Posterior vena cava (tissue), 2 donors: ENCODE measurements around the gene ADAMTSL5. TPM values are rescaled to one million over a fixed set of nuclear protein-coding genes. Genes with fewer than 3 reads are reported as not detected.
"Not testable (repeated sequence)": the region's sequence is repeated elsewhere in the genome, so short reads cannot be mapped to it uniquely, and the experiment has no call there.

ENCODE experiments used
- DNase-seq: peaks from one replicate; pipeline ENCODE4 v3.0.0-alpha.2; 2020; ENCODE audit warnings: low spot score
- intact Hi-C, 2 donors: fragments of 100-400 bp; cut with DNase I; formaldehyde crosslinking; loops; one replicate each; pipeline versions ENCODE4 v1.14.1 to v1.14.2; 2022 to 2023
- total RNA-seq, 2 donors: library from RNA; stranded (reverse); fragmentation: NEBNext Ultra II Directional; extraction: Animal tissue kit (Norgen Biotek cat#: 25700); gene quantifications; one replicate each; pipeline ENCODE4 v1.2.1, GENCODE V29; 2021
- donor health status: DM: yes; HTN: yes; CAD: no.
- donor health status: DM: yes; HTN: yes; CAD: no.

Gene ADAMTSL5
- total RNA-seq, 2 donors from 2014 or later, result 7.4 to 9.1 TPM

DNA sequence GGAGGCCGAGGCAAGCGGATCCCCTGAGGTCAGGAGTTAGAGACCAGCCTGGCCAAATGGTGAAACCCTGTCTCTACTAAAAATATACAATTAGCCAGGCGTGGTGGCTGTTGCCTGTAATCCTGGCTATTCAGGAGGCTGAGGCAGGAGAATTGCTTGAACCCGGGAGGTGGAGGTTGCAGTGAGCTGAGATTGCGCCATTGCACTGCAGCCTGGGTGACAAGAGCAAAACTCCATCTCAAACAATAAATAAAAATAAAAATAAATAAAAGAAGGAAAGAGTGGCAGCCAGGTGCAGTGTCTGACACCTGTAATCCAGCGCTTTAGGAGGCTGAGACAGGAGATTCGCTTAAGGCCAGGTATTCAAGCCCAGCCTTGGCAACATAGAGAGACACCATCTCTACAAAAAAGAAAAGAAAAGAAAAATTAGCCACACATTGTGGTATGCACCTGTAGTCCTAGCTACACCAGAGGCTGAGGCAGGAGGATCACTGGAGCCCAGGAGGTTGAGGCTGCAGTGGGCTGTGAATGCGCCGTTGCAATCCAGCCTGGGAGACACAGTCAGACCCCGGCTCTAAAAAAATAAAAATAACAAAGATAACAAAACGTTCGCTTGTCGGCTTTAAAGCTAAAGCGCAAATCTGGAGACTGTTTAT is 10.3 kb downstream of the ADAMTSL5 start:
- no peak for DNase-seq
- intact Hi-C loops, result no loop called here

DNA sequence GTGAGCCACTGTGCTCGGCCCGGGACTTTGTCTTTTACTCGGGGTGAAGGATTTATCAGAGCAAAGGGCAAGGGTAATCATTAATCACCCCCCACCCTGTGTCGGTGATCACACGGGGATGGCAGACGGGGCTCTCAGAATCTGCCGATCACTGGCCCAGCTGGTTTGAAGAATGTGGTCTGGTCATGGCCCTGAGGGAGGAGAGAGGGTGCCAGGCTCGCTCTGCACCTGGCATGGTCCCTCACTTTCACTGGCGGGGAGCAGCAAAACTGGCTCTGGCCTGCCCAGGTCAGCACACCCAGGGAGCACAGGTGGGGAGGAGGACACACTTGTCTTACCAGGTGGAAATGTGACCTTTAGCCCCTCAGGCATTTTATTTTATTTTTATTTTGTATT is 11.6 kb downstream of the ADAMTSL5 start:
- intact Hi-C loops, result no loop called here
- peak; percentile 70 for DNase-seq

DNA sequence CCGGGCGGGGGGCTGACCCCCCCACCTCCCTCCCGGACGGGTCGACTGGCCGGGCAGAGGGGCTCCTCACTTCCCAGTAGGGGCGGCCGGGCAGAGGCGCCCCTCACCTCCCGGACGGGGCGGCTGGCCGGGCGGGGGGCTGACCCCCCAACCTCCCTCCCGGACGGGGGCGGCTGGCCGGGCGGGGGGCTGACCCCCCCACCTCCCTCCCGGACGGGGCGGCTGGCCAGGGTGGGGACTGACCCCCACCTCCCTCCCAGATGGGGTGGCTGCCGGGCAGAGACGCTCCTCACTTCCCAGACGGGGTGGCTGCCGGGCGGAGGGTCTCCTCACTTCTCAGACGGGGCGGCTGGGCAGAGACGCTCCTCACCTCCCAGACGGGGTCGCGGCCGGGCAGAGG is 13.6 kb downstream of the ADAMTSL5 start:
- DNase-seq, intact Hi-C loops: not testable (repeated sequence)

DNA sequence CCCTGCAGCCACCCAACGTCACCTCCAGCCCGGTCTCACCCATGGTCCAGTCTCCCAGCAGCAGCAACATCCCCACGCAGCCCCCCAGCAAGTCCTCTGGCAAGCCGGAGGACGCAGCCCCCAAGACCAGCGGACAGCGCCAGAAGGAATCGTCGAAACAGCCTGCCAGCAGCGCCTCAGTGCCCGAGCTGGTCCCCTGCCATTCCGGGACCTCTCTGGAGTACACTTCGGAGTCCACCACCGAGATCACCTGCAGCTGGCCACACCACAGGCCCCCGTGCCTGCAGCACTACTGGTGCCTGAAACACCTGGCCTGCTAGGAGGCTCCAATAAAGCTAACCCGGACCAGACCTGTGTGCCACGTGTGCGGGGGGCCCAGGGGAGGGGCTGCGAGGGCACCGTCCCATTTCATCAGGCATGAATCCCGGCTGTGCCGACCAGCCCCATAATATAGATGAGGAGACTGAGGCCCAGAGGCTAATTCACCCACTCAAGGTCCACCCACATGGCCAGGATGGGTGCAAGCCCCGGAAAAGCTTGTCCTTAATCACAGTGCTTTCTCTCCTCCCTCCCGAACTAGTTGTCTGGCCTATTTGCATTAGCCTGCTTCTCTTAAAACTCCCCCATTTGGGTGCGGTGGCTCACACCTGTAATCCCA is 15.1 kb downstream of the ADAMTSL5 start:
- no peak for DNase-seq
- intact Hi-C loops, result no loop called here

DNA sequence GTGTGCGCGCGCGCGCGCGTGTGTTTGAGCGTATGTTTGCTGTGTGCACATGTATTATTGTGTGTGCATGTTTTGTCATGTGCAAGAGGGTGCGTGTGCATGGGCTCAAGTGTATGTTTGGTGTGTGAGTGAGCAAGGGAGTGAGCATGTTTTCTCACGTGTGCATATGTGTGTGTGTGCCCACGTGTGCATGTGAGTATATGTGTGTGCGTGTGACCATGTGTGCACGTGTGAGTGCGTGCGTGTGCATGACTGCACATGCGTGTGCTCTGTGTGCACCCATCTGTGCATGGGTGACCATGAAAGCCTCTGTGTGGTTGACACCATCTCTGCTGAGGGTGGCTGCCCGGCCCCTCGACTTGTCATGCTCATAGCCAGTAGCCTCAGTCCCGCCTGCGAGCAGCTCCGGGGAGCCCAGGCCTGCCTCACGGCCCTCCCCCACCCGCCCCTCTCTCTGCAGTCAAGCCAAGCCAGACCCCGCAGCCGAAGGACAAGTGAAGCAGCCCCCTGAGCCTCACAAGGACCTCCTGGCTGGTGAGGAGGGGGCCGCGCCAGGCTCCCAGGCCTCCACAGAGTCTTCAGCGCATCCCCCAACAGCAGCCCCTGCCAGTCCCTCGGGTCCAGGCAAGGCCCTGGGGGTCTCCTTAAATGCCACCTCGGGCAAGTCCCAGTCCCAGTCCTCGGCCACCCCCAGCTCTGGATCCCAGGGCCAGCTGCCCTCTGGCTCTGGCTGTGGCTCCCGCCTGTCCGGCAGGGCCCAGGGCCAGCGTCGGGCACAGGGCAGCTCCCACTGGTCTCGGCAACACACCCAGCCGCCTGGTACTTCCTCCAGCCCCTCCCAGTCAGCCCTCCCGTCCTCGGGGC is 15.9 kb downstream of the ADAMTSL5 start:
- intact Hi-C loops, result no loop called here
- no peak for DNase-seq

DNA sequence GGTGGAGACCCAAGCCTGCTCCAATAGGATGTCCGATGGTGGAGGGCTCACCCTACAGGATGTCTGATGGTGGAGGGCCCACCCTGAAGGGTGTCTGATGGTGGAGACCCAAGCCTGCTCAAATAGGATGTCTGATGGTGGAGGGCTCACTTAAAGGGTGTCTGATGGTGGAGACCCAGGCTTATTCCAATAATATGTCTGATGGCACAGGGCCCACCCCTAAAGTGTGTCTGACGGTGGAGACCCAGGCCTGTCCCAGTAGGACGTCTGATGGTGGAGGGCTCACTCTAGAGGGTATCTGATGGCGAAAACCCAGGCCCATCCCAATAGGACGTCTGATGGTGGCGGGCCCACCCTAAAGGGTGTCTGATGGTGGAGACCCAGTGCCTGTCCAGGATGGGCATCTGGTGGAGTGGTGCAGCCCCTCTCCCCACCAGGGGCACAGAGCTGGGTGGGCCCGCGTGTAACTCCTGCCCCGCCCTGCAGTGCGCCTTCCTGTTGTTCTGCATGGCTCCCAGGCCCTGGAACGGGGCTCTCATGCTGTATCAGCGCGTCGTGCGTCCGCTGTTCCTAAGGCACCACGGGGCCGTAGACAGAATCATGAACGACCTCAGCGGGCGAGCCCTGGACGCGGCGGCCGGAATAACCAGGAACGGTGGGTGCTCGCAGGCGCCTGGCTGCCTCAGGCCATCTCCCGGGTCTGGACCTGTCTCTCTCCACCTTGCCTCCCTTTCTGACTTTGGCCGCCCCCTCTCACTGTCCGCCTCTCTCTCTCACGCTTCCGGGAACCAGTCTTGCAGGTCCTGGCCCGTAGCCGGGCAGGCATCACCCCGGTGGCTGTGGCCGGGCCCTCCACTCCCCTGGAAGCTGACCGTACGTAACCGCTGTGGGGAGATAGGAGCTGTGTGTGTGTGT is 16.8 kb downstream of the ADAMTSL5 start:
- intact Hi-C loops, result no loop called here
- DNase-seq, result no peak

DNA sequence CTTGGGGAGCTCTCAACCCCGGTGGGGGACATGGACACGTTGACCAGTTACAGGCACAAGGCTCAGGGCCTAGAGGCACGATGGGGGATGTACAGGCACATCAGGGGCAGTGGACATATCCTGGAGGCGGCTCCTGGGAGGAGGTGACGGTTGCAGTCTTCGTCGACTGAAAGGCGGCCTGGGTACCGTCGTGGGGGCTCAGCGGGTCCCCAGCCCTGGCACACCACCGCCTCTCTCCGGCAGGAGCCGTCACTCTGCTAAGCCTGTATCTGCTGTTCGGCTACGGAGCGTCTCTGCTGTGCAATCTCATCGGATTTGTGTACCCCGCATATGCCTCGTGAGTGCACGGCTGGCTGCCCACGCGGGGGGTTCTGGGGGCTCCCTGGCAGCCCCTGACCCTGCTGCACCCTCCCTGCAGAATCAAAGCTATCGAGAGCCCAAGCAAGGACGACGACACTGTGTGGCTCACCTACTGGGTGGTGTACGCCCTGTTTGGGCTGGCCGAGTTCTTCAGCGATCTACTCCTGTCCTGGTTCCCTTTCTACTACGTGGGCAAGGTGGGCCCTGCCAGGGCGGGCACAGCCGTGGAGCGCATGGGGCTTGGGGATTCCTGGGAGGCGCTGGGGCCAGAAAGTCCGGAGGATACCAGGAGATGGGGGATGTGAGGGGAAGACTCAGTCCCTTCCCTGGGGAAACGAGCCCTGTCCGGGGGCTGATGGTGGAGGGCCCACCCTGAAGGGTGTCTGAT is 17.6 kb downstream of the ADAMTSL5 start:
- intact Hi-C loops, result no loop called here
- DNase-seq, result no peak

DNA sequence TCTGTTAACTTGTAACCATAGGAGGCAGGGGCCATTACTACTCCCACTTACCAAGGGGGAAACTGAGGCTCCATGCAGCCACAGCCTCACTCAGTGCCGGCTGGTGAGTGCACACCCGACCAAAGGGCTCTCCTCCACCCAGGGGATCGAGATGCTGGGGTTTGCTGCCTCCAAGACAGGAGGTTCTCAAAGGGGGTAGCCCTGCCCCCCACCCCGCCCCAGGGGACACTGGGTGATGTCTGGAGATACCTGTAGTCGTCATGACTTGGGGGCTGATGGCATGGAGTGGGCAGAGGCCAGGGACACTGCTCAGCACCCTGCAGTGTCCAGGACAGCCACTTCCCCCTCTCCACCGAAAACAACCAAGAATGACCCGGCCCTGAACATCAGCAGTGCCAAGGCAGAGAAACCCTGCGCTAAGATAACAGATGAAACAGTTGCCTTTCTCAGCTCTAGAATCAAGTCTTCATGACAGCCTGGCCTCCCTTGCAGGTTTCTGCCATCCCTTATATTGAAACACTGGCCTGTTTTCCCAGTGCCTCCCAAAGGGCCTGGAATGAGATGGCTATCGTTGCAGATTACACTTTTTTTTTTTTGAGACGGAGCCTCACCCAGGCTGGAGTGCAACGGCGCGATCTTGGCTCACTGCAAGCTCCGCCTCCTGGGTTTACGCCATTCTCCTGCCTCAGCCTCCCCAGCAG is 18.6 kb downstream of the ADAMTSL5 start:
- no peak for DNase-seq
- intact Hi-C loops, result no loop called here

DNA sequence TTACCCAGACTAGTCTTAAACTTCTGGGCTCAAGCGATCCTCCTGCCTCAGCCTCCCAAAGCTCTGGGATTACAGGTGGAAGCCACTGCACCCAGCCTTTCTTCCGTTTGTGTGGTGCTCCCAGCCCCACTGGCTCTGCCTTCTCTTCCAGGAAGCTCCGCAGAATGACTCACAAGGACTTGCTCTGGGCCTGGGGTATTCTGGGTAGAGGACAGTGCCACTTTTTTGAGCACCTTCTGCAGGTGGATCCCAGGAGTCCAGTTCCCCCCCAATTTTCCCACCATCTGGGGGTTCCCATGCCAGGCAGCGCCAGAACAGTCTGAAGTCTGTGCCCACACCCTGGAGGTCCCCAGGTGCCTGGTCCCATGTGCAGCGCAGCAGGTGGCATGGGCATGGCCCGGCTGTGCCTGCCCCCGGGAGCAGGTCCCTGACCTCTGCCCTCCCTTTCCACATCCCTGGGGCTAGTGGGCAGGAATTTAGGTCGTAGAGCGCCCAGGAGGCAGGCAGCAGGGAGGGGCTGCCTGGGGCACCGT is 20.3 kb downstream of the ADAMTSL5 start:
- intact Hi-C loops, result no loop called here
- no peak for DNase-seq

DNA sequence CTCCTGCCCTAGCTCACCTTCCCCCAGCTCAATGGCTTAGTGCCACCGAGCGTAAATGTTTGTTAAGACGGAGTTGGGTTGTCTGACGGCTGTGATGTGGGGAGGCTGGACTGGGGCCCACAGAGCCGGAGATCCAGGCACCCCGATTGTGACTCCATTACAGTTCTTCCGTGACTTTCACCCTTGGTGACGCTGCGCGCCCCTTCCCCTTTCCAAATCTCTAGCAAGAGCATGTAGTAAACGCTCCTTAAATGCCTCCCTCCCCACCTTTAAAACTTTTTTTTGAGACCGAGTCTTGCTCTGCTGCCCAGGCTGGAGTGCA is 21.0 kb downstream of the ADAMTSL5 start:
- intact Hi-C loops, result no loop called here
- no peak for DNase-seq

DNA sequence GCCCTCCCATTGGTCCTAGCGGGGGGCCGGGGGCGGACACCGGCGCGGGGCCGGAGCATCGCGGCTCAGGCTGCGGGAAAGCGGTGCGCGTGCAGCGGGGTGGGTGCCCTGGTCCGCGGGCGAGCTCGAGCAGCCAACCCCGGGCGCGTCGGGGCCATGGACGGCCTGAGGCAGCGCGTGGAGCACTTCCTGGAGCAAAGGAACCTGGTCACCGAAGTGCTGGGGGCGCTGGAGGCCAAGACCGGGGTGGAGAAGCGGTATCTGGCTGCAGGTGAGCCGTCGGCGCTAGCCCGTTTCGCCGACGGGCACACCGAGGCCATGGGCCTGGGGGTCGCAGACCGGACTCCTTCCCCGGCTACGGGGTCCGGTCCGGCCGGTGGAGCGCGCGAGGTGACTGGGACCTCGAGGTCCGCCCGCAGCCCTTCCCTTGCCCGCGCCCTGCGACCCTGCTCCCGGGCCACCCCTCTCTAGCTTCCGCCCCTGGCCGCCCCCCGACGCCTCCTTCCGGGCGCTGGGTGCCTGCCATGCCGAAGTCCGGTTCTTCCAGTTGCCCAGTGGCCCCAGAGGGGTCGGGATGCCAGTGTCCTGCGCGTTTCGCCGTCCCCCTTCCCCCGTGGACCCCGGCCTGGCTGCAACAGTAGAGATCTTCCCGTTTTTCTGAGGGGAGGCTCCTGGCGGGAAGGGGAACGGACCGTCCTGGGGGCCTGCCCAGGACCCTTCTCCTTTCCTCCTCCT is 21.5 kb downstream of the ADAMTSL5 start, which contains the start of gene REEP6:
REEP6 (plus strand) TSS at position 68 of the 735 bp plus-strand sequence; CDS start at position 157, 89 bp downstream.
- intact Hi-C loops, result no loop called here
- DNase-seq, result no peak

DNA sequence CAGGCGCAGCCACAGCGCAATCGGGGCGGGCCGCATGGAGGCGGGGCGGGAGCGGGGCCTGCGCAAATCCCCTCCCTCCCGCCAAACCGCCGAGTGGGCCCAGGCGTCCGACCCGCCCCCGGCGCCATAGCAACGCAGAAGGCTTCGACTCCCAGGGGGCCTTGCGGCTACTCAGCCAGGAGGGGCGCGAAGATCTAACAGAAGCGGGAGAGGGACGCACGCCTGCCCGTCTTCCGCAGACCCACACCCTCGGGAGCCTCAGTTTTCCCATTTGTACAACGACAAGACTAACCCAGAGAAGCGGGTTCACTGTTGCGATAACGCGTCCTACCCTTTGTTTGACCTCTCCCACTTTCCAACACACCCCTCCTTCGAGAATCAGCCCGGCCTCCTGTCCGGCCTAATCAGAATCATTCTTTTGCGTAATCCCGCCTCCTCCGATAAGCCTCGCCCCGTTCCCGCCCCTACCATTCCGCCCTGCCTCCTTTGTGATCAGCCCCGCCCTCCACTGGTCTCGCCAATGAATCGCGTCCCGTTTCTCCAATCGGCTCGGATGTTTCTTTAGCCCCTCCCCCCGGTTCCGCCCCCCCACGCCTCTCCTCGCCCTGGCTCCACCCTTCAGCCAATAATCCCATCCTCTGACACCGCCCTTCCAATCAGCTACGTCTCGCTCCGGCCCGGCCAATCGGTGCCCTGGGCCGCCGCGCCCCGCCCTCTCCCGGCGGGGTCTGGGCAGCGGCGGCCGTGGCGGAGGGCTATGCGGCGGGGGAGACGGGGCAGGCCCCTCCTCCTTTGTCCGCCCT is 22.3 kb downstream of the ADAMTSL5 start, which contains the start of gene PCSK4:
PCSK4 (minus strand) TSS at position 40 of the 803 bp plus-strand sequence; CDS start at position 36, 4 bp downstream.
- intact Hi-C loops, result no loop called here
- DNase-seq, result peak; percentile 100

DNA sequence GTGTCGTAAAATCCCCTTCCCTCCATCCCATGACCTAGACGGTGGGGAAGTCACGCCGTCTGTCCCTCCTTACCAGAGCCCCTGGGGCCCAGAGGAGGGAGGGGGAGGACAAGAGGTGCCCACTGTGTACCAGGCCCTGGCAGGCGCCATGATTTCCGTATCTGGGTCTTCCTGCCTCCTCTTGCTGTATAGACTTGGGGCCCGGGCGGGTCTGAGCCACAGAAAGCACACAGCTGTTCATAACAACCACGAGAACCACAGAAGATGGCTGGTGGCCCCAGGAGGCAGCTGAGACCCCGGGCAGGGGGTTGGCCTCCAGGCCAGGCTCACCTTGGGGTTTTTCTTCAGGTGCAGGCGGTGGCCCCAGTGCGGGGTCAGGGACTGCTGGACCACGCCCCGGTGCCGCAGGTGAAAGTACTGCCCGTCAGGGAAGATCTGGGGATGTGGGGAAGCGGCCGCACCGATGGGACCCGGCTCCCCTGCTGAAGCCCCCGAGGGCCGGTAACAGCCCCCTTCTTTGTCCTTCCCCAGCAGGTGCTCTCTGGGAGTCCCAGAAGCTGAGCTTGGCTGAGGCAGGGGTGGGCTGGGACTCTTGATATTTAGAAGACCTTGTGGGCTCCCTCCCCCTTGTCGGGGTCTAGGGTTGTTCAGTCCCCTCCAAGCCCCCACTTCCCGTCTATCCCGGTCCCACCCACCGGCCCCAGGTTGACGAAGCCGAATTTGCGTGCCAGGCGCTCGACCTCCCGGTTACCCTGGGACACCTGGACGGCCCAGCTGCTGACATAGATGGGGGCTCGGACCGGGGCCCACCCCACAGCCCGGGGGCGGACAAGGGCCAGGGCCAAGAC is 23.1 kb downstream of the ADAMTSL5 start:
- intact Hi-C loops, result no loop called here
- DNase-seq, result peak; percentile 78

DNA sequence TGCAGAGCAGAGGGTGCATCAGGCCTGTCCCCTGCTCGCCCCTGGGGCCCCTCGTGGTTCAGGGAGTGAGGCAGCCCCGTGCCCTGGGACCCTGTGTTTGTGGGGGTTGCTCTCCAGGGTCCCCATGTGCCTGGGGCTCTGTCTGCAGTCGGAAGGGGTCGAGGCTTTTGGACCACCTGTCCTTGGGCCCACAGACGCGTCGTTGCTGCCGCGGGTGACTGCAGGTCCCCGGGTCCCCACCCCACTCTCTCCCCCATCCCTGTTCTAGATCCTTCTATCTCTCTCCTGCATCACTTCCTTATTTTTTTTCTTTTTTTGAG is 24.6 kb downstream of the ADAMTSL5 start:
- intact Hi-C loops, result no loop called here
- no peak for DNase-seq

DNA sequence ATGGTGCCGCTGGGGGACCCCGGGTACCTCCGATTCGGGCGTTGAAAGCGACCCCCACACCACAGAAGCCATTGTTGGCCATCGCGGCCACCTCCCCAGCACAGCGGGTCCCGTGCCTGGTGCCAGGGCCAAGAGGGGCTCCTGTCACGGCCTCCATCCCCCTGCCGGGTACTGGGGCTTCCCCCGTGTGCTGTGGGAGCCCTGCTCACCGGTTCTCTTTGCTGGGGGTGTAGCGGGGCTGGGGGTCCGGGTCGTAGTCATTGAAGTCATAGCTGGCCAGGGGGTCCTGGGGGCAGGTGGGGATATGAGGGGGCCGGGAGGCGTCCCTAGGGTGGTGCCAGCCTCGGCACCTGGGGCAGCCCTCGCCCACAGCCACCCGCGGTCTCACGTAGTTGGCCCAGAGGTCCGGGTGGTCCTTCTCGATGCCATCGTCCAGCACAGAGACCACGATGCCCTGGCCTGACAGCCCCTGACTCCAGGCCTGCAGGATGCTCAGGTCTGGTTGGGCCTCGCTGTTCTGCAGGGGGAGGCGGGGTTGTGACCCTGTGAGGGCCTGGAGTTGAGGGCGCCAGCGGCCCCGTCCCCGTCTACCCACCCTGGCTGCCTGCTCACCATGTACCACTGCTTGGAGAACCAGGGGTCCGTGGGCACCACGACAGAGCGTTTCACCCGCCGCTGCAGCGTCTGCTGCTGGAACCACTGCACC is 25.1 kb downstream of the ADAMTSL5 start:
- DNase-seq, result peak; percentile 79
- intact Hi-C loops, result no loop called here
